Neuronal stem cell (in vitro differentiated cells): ENCODE data around the gene ARHGAP1.

Experiments
- DNase-seq: peaks from one replicate; pipeline ENCODE4 v3.0.0-alpha.2; 2013; ENCODE audit warnings: low spot score
- H2AFZ ChIP-seq: one replicate; pipeline ENCODE4 v1.6.1; 2013; ENCODE audit warnings: mild to moderate bottlenecking, low read length, inconsistent platforms
- H2AK5ac ChIP-seq: 2 replicates; pipeline ENCODE4 v1.6.1; 2013; ENCODE audit warnings: low read depth, mild to moderate bottlenecking, inconsistent platforms, low read length, moderate library complexity, mixed read lengths
- H2BK120ac ChIP-seq: 2 replicates; pipeline ENCODE4 v1.6.1; 2013; ENCODE audit warnings: low read depth, mild to moderate bottlenecking, inconsistent platforms, low read length, moderate library complexity, mixed read lengths
- H2BK12ac ChIP-seq: one replicate; pipeline ENCODE4 v1.6.1; 2013; ENCODE audit warnings: low read length, inconsistent platforms
- H2BK15ac ChIP-seq: 2 replicates; pipeline ENCODE4 v1.6.1; 2013; ENCODE audit warnings: mild to moderate bottlenecking, low read length, inconsistent platforms, mixed read lengths
- H2BK5ac ChIP-seq: one replicate; pipeline ENCODE4 v1.6.1; 2013; ENCODE audit warnings: inconsistent platforms, mild to moderate bottlenecking, low read length, moderate library complexity
- H3K14ac ChIP-seq: one replicate; pipeline ENCODE4 v1.6.1; 2013; ENCODE audit warnings: low read length, inconsistent platforms
- H3K18ac ChIP-seq: 2 replicates; pipeline ENCODE4 v1.6.1; 2013; ENCODE audit warnings: low read length, inconsistent platforms
- H3K23ac ChIP-seq: 2 replicates; pipeline ENCODE4 v1.6.1; 2013; ENCODE audit warnings: low read depth, mild to moderate bottlenecking, mixed read lengths, low read length, inconsistent platforms; ENCODE audit not compliant: poor library complexity
- H3K27ac ChIP-seq: replicated peaks from 3 replicates; pipeline ENCODE4 v1.5.1; 2013; ENCODE audit warnings: low read length, inconsistent platforms
- H3K27me3 ChIP-seq, 3 experiments: 2 replicates each; pipeline ENCODE4 v1.6.1; 2013; ENCODE audit warnings: low read length in 3 of 3, mild to moderate bottlenecking in 2 of 3, inconsistent platforms in 1 of 3, low read depth in 1 of 3, mixed read lengths in 1 of 3, moderate library complexity in 1 of 3; ENCODE audit not compliant: control insufficient read depth in 3 of 3, insufficient read depth in 3 of 3
- H3K36me3 ChIP-seq, 2 donors: replicated peaks in 1 of 2; 2 replicates each; pipeline ENCODE4 v1.6.1; 2013; ENCODE audit warnings: low read length in 2 of 2; ENCODE audit not compliant: control insufficient read depth in 2 of 2, insufficient read depth in 2 of 2
- H3K4ac ChIP-seq: 2 replicates; pipeline ENCODE4 v1.6.1; 2013; ENCODE audit warnings: inconsistent platforms, mild to moderate bottlenecking, low read length, moderate library complexity
- H3K4me1 ChIP-seq, 2 donors: 1 replicate in 1 of 2; 2 replicates in 1 of 2; pipeline ENCODE4 v1.6.1; 2013; ENCODE audit warnings: low read length in 2 of 2, low read depth in 1 of 2; ENCODE audit not compliant: control insufficient read depth in 2 of 2, insufficient read depth in 1 of 2
- H3K4me2 ChIP-seq: one replicate; pipeline ENCODE4 v1.6.1; 2013; ENCODE audit warnings: mild to moderate bottlenecking, low read length, inconsistent platforms; ENCODE audit not compliant: insufficient read depth, poor library complexity, severe bottlenecking
- H3K4me3 ChIP-seq, 2 donors: 2 replicates each; pipeline ENCODE4 v1.5.1; 2013; ENCODE audit warnings: low read length in 2 of 2, mild to moderate bottlenecking in 2 of 2, inconsistent platforms in 1 of 2, moderate library complexity in 1 of 2
- H3K79me1 ChIP-seq: one replicate; pipeline ENCODE4 v1.6.1; 2013; ENCODE audit warnings: low read depth, mild to moderate bottlenecking, inconsistent platforms, low read length, moderate library complexity
- H3K9ac ChIP-seq: one replicate; pipeline ENCODE4 v1.6.1; 2013; ENCODE audit warnings: mild to moderate bottlenecking, low read depth, low read length, inconsistent platforms; ENCODE audit not compliant: poor library complexity
- H3K9me3 ChIP-seq, 2 donors: replicated peaks in 1 of 2; 2 replicates each; pipeline versions ENCODE3 to v1.6.1; 2013; ENCODE audit warnings: low read length in 2 of 2, mild to moderate bottlenecking in 2 of 2, inconsistent platforms in 1 of 2, low read depth in 1 of 2, mixed read lengths in 1 of 2, moderate library complexity in 1 of 2; ENCODE audit not compliant: control insufficient read depth in 2 of 2, insufficient read depth in 1 of 2
- H4K8ac ChIP-seq: one replicate; pipeline ENCODE4 v1.6.1; 2013; ENCODE audit warnings: low read depth, mild to moderate bottlenecking, inconsistent platforms, low read length, moderate library complexity
- H4K91ac ChIP-seq: one replicate; pipeline ENCODE4 v1.6.1; 2013; ENCODE audit warnings: low read length, low read depth, mild to moderate bottlenecking, inconsistent platforms; ENCODE audit not compliant: poor library complexity
- WGBS, 2 donors: extraction: QIAGEN DNeasy Blood & Tissue Kit; methylation state at CpG; one replicate each; pipeline ENCODE4 v1.1.7; 2013; ENCODE audit warnings: missing lambda C conversion rate in 2 of 2, mixed read lengths in 1 of 2; ENCODE audit not compliant: insufficient read length in 2 of 2, insufficient replicate concordance in 1 of 2; ENCODE audit errors: extremely low coverage in 2 of 2; 5-methylcytosine and 5-hydroxymethylcytosine counted together

ARHGAP1 gene

GRCh38 chr11:46657186-46657585 is 43.2 kb downstream of the ARHGAP1 start:
- no peak overlapping the region for H2BK5ac ChIP-seq
- no peak overlapping the region for H3K9ac ChIP-seq
- no peaks in the 10 kb centered on the region for H3K9me3 ChIP-seq
- no CpG with 5 or more reads among the region's 3 CpGs for WGBS, 2 donors
- no peak overlapping the region for H2BK15ac ChIP-seq
- H2BK120ac ChIP-seq, result no peak overlapping the region
- H3K79me1 ChIP-seq, result no peaks in the 10 kb centered on the region
- H2AFZ ChIP-seq, result no peak overlapping the region
- no peak overlapping the region for H3K18ac ChIP-seq
- H2AK5ac ChIP-seq, result no peak overlapping the region
- H3K4me1 ChIP-seq, result no peaks in the 10 kb centered on the region
- no peak for DNase-seq
- H3K36me3 ChIP-seq, result peaks cover 22 to 85% of the 10 kb centered on the region in 2 donors
- H3K4ac ChIP-seq, result no peak overlapping the region
- no peak overlapping the region for H3K14ac ChIP-seq
- H4K8ac ChIP-seq, result no peak overlapping the region
- no peaks in the 10 kb centered on the region for H3K27me3 ChIP-seq
- peak overlapping the region in 1 of 2 donors; percentile 52 for H3K4me3 ChIP-seq
- no peak overlapping the region for H3K27ac ChIP-seq
- no peak overlapping the region for H4K91ac ChIP-seq
- no peak overlapping the region for H3K4me2 ChIP-seq
- H2BK12ac ChIP-seq, result no peak overlapping the region
- H3K23ac ChIP-seq, result no peak overlapping the region

- H4K91ac ChIP-seq, result no peak overlapping the region
- no peak overlapping the region for H2AFZ ChIP-seq
- DNase-seq, result no peak
- H3K27me3 ChIP-seq, result no peaks in the 10 kb centered on the region
- no peak overlapping the region for H3K23ac ChIP-seq
- no peak overlapping the region for H2AK5ac ChIP-seq
- no peak overlapping the region for H3K18ac ChIP-seq
- no peaks in the 10 kb centered on the region for H3K9me3 ChIP-seq
- H3K27ac ChIP-seq, result no peak overlapping the region
- no peak overlapping the region for H3K4me2 ChIP-seq
- H4K8ac ChIP-seq, result no peak overlapping the region
- no peak overlapping the region for H3K4ac ChIP-seq
- H3K36me3 ChIP-seq, result peaks cover 23 to 89% of the 10 kb centered on the region in 2 donors
- no peaks in the 10 kb centered on the region for H3K4me1 ChIP-seq
- no peak overlapping the region for H2BK12ac ChIP-seq
- H3K4me3 ChIP-seq, result no peak overlapping the region
- no peak overlapping the region for H2BK5ac ChIP-seq
- no peak overlapping the region for H2BK120ac ChIP-seq
- no peak overlapping the region for H3K9ac ChIP-seq
- H2BK15ac ChIP-seq, result no peak overlapping the region
- H3K14ac ChIP-seq, result no peak overlapping the region
- no peaks in the 10 kb centered on the region for H3K79me1 ChIP-seq
- no CpG with 5 or more reads among the region's 4 CpGs for WGBS, 2 donors
Measured at GRCh38 chr11:46655631-46656030, 44.8 kb downstream of the ARHGAP1 start.

- no peak overlapping the region for H3K4me3 ChIP-seq
- no peak overlapping the region for H3K27ac ChIP-seq
- no peak overlapping the region for H3K9ac ChIP-seq
- H3K36me3 ChIP-seq, result peaks cover 14 to 90% of the 10 kb centered on the region in 2 donors
- H3K14ac ChIP-seq, result no peak overlapping the region
- no peak overlapping the region for H3K4me2 ChIP-seq
- H3K9me3 ChIP-seq, result no peaks in the 10 kb centered on the region
- peak overlapping the region; percentile 45 for H2AFZ ChIP-seq
- no peak overlapping the region for H2BK120ac ChIP-seq
- no peak overlapping the region for H2AK5ac ChIP-seq
- H3K27me3 ChIP-seq, result no peaks in the 10 kb centered on the region
- no peak overlapping the region for H2BK5ac ChIP-seq
- no CpG with 5 or more reads among the region's 2 CpGs for WGBS, 2 donors
- no peak overlapping the region for H3K18ac ChIP-seq
- no peak overlapping the region for H2BK12ac ChIP-seq
- H4K91ac ChIP-seq, result no peak overlapping the region
- no peaks in the 10 kb centered on the region for H3K79me1 ChIP-seq
- no peak overlapping the region for H2BK15ac ChIP-seq
- no peak overlapping the region for H3K4ac ChIP-seq
- peaks cover 0 to 4% of the 10 kb centered on the region in 2 donors for H3K4me1 ChIP-seq
- no peak overlapping the region for H4K8ac ChIP-seq
- DNase-seq, result peak; percentile 11
- H3K23ac ChIP-seq, result no peak overlapping the region
Measured at GRCh38 chr11:46649180-46649738, 51.2 kb downstream of the ARHGAP1 start.

- H4K91ac ChIP-seq, result no peak overlapping the region
- no peak overlapping the region for H3K18ac ChIP-seq
- no peak overlapping the region for H3K4ac ChIP-seq
- no peak overlapping the region for H3K27ac ChIP-seq
- no peaks in the 10 kb centered on the region for H3K27me3 ChIP-seq
- H3K14ac ChIP-seq, result no peak overlapping the region
- H4K8ac ChIP-seq, result no peak overlapping the region
- no peak overlapping the region for H2AK5ac ChIP-seq
- peaks cover 7 to 64% of the 10 kb centered on the region in 2 donors for H3K36me3 ChIP-seq
- no peak overlapping the region for H2AFZ ChIP-seq
- H3K23ac ChIP-seq, result no peak overlapping the region
- H3K79me1 ChIP-seq, result no peaks in the 10 kb centered on the region
- DNase-seq, result no peak
- H2BK5ac ChIP-seq, result no peak overlapping the region
- H3K9ac ChIP-seq, result no peak overlapping the region
- H2BK12ac ChIP-seq, result no peak overlapping the region
- no peak overlapping the region for H3K4me2 ChIP-seq
- no peak overlapping the region for H2BK15ac ChIP-seq
- H3K9me3 ChIP-seq, result peaks cover 0 to 3% of the 10 kb centered on the region in 2 donors
- H3K4me1 ChIP-seq, result peaks cover 0 to under 1% of the 10 kb centered on the region in 2 donors
- H3K4me3 ChIP-seq, result no peak overlapping the region
- H2BK120ac ChIP-seq, result no peak overlapping the region
Measured at GRCh38 chr11:46643986-46644385, 56.4 kb downstream of the ARHGAP1 start.
